ENCODE data around the gene PTAFR. TPM values are rescaled to one million over a fixed set of nuclear protein-coding genes. Genes with fewer than 3 reads are reported as not detected.

PTAFR gene
- polyA plus RNA-seq (2011; rRNA removed), result 0.09 and 0.12 TPM in 2 replicates
- 0.37 TPM in 1 of 2 replicates, not detected in the other for polyA minus RNA-seq (2011; rRNA and poly(A)+ RNA removed)

- POLR2A ChIA-PET, result no interaction called here
- H3K9me3 ChIP-seq (ENCODE audit: control insufficient read depth, insufficient read depth, low read length), result no peaks in the 10 kb centered on the region
Measured at GRCh38 chr1:28176492-28177470, at the start of gene PTAFR. Gene PTAFR (minus strand): TSS chr1:28176690. CDS start chr1:28151021, 25,669 bp downstream.

GRCh38 chr1:28213315-28213714, 36.8 kb upstream of the PTAFR start:
- no peak overlapping the region for H3K27ac ChIP-seq (ENCODE audit: low read depth, low read length)
- CTCF ChIA-PET, result interaction anchor here (0.6 to 10.9 kb wide), 4 partner anchors 15 to 225 kb away, joined by 3 to 301 read pairs (median 3); partner anchors contain the start of gene EYA3
- POLR2A ChIA-PET, result no interaction called here
- H3K9me3 ChIP-seq (ENCODE audit: control insufficient read depth, insufficient read depth, low read length), result no peaks in the 10 kb centered on the region
- no peak overlapping the region for H3K4me3 ChIP-seq (ENCODE audit: low read depth, low read length)
- TF ChIP-seq CTCF (IDR thresholded peaks at IDR 0.05; ENCODE audit: low read depth, low read length), result no peak
- H3K27me3 ChIP-seq (ENCODE audit: control insufficient read depth, insufficient read depth, low read length), result no peaks in the 10 kb centered on the region
- no peak for DNase-seq (ENCODE audit: low read depth, low spot score)

More at GRCh38 chr1:28176492-28177470, at the start of gene PTAFR:
- CTCF ChIA-PET, result interaction anchor here (1.1 kb wide), 1 partner anchor 85 kb away, joined by 3 read pairs; no protein-coding TSS in a partner anchor
- H3K4me3 ChIP-seq (ENCODE audit: low read depth, low read length), result no peak within 1 kb of the TSS
- DNase-seq (ENCODE audit: low read depth, low spot score), result no peak
- no peaks in the 10 kb centered on the region for H3K27me3 ChIP-seq (ENCODE audit: control insufficient read depth, insufficient read depth, low read length)
- TF ChIP-seq CTCF (IDR thresholded peaks at IDR 0.05; ENCODE audit: low read depth, low read length), result no peak
- no peak within 1 kb of the TSS for H3K27ac ChIP-seq (ENCODE audit: low read depth, low read length)

GRCh38 chr1:28209700-28210099, 33.2 kb upstream of the PTAFR start:
- ChIA-PET CTCF (interaction anchor here (0.6 to 10.9 kb wide), 16 partner anchors 9 to 189 kb away, joined by 3 to 301 read pairs (median 7); partner anchors contain the start of gene EYA3), POLR2A (interaction anchor here (0.6 to 1.3 kb wide), 3 partner anchors 121 to 352 kb away, joined by 4 to 15 read pairs (median 4); partner anchors contain the start of gene EYA3)

GRCh38 chr1:28208818-28209441, 32.4 kb upstream of the PTAFR start:
- Histone ChIP-seq H3K4me3 (ENCODE audit: low read depth, low read length) (no peak overlapping the region), H3K9me3 (ENCODE audit: control insufficient read depth, insufficient read depth, low read length) (no peaks in the 10 kb centered on the region), H3K27me3 (ENCODE audit: control insufficient read depth, insufficient read depth, low read length) (no peaks in the 10 kb centered on the region), H3K27ac (ENCODE audit: low read depth, low read length) (no peak overlapping the region)
- POLR2A ChIA-PET, result interaction anchor here (0.6 to 1.3 kb wide), 3 partner anchors 118 to 351 kb away, joined by 3 to 15 read pairs (median 4); partner anchors contain the start of gene EYA3
- CTCF ChIA-PET, result interaction anchor here (0.6 to 10.9 kb wide), 25 partner anchors 9 to 188 kb away, joined by 3 to 301 read pairs (median 4); partner anchors contain the start of gene EYA3
- DNase-seq (ENCODE audit: low read depth, low spot score), result peak; percentile 51
- TF ChIP-seq CTCF (IDR thresholded peaks at IDR 0.05; ENCODE audit: low read depth, low read length), result peak; percentile 90

More at GRCh38 chr1:28209700-28210099, 33.2 kb upstream of the PTAFR start:
- no peak overlapping the region for H3K4me3 ChIP-seq (ENCODE audit: low read depth, low read length)
- no peaks in the 10 kb centered on the region for H3K9me3 ChIP-seq (ENCODE audit: control insufficient read depth, insufficient read depth, low read length)
- no peaks in the 10 kb centered on the region for H3K27me3 ChIP-seq (ENCODE audit: control insufficient read depth, insufficient read depth, low read length)
- DNase-seq (ENCODE audit: low read depth, low spot score), result no peak
- no peak overlapping the region for H3K27ac ChIP-seq (ENCODE audit: low read depth, low read length)
- TF ChIP-seq CTCF (IDR thresholded peaks at IDR 0.05; ENCODE audit: low read depth, low read length), result no peak

Measured in AG04450 (cell line).